KMS-11 (cell line): Measurements from ENCODE around the gene ANKFY1.
"Not testable (repeated sequence)": the region's sequence is repeated elsewhere in the genome, so short reads cannot be mapped to it uniquely, and the experiment has no call there.

Experiments used
- H2AFZ ChIP-seq: fragments of 200-600 bp; sonication (generic); 2 replicates; pipeline ENCODE4 v1.6.1; 2016; ENCODE audit warnings: antibody characterized with exemption, mixed run types, low read depth
- H3K27ac ChIP-seq: fragments of 200-600 bp; sonication (generic); 2 replicates; pipeline ENCODE4 v1.6.1; 2016; ENCODE audit warnings: mild to moderate bottlenecking, mixed run types
- H3K27me3 ChIP-seq: fragments of 200-600 bp; sonication (generic); 2 replicates; pipeline ENCODE4 v1.6.1; 2017; ENCODE audit warnings: mild to moderate bottlenecking, low read depth, mixed run types, moderate library complexity; ENCODE audit not compliant: insufficient read depth
- H3K36me3 ChIP-seq: fragments of 200-600 bp; sonication (generic); 2 replicates; pipeline ENCODE4 v1.6.1; 2017; ENCODE audit warnings: mild to moderate bottlenecking, mixed run types; ENCODE audit not compliant: insufficient read depth
- H3K4me1 ChIP-seq: fragments of 200-600 bp; sonication (generic); 2 replicates; pipeline ENCODE4 v1.6.1; 2016; ENCODE audit warnings: mild to moderate bottlenecking, low read depth, mixed run types; ENCODE audit not compliant: poor library complexity, severe bottlenecking
- H3K4me2 ChIP-seq: fragments of 200-600 bp; sonication (generic); 2 replicates; pipeline ENCODE4 v1.7.0; 2016; ENCODE audit warnings: mild to moderate bottlenecking, mixed run types
- H3K4me3 ChIP-seq: fragments of 200-600 bp; sonication (generic); IDR thresholded peaks from 2 replicates; pipeline ENCODE4 v1.6.1; 2017; ENCODE audit warnings: low read depth, low read length, mixed read lengths; ENCODE audit not compliant: insufficient read depth
- H3K79me2 ChIP-seq: fragments of 200-600 bp; sonication (generic); 2 replicates; pipeline ENCODE4 v1.6.1; 2016; ENCODE audit warnings: low read depth, mixed run types; ENCODE audit not compliant: insufficient read depth
- H3K9ac ChIP-seq: fragments of 200-600 bp; sonication (generic); 2 replicates; pipeline ENCODE4 v1.6.1; 2016; ENCODE audit warnings: mild to moderate bottlenecking, mixed run types
- H4K20me1 ChIP-seq: fragments of 200-600 bp; sonication (generic); 2 replicates; pipeline ENCODE4 v1.6.1; 2016; ENCODE audit warnings: mild to moderate bottlenecking, mixed run types; ENCODE audit not compliant: insufficient read depth
- CTCF ChIP-seq: fragments of 200-600 bp; sonication (generic); conservative IDR thresholded peaks from 2 replicates; pipeline ENCODE4 v1.6.1; 2017; ENCODE audit warnings: low read depth, mild to moderate bottlenecking, antibody characterized with exemption, low read length, moderate library complexity, mixed read lengths

Gene ANKFY1

GRCh38 chr17:4142107-4142900 is 121.5 kb downstream of the ANKFY1 start:
- Histone ChIP-seq H3K4me2 (peak overlapping the region; percentile 93), H3K27ac (peak overlapping the region; percentile 100; the same call in 1 of the 2 replicates), H3K27me3 (no peaks in the 10 kb centered on the region), H3K4me3 (no peak overlapping the region), H4K20me1 (no peaks in the 10 kb centered on the region), H3K79me2 (peaks cover 52% of the 10 kb centered on the region), H3K36me3 (no peaks in the 10 kb centered on the region), H2AFZ (peak overlapping the region; percentile 41; the same call in 1 of the 2 replicates), H3K9ac (peak overlapping the region; percentile 98), H3K4me1 (peaks cover 33% of the 10 kb centered on the region)
- TF ChIP-seq CTCF, result no peak

GRCh38 chr17:4140125-4140524 is 123.7 kb downstream of the ANKFY1 start:
- Histone ChIP-seq H4K20me1 (no peaks in the 10 kb centered on the region), H2AFZ (no peak overlapping the region), H3K4me2 (no peak overlapping the region), H3K9ac (no peak overlapping the region), H3K36me3 (no peaks in the 10 kb centered on the region), H3K27ac (no peak overlapping the region), H3K4me1 (peaks cover 37% of the 10 kb centered on the region), H3K79me2 (peaks cover 72% of the 10 kb centered on the region), H3K4me3 (no peak overlapping the region), H3K27me3 (no peaks in the 10 kb centered on the region)
- no peak for TF ChIP-seq CTCF

- peaks cover 79% of the 10 kb centered on the region for H3K79me2 ChIP-seq
- not testable (repeated sequence) for H3K4me2 ChIP-seq, H3K27me3 ChIP-seq, H3K4me3 ChIP-seq, H3K27ac ChIP-seq, H3K9ac ChIP-seq, H2AFZ ChIP-seq, H3K36me3 ChIP-seq, H4K20me1 ChIP-seq
- H3K4me1 ChIP-seq, result peaks cover 37% of the 10 kb centered on the region
These were observed 124.8 kb downstream of the ANKFY1 start for GRCh38 chr17:4138906-4139526.

GRCh38 chr17:4136373-4136772 is 127.4 kb downstream of the ANKFY1 start:
- H3K9ac ChIP-seq, result no peak overlapping the region
- H3K36me3 ChIP-seq, result no peaks in the 10 kb centered on the region
- H4K20me1 ChIP-seq, result no peaks in the 10 kb centered on the region
- H2AFZ ChIP-seq, result no peak overlapping the region
- no peak for TF ChIP-seq CTCF
- H3K4me2 ChIP-seq, result no peak overlapping the region
- peaks cover 32% of the 10 kb centered on the region for H3K4me1 ChIP-seq
- H3K4me3 ChIP-seq, result no peak overlapping the region
- H3K27me3 ChIP-seq, result no peaks in the 10 kb centered on the region
- H3K79me2 ChIP-seq, result peaks cover 80% of the 10 kb centered on the region
- no peak overlapping the region for H3K27ac ChIP-seq

GRCh38 chr17:4135489-4135888 is 128.3 kb downstream of the ANKFY1 start:
- H3K9ac ChIP-seq, result no peak overlapping the region
- no peak for TF ChIP-seq CTCF
- H3K79me2 ChIP-seq, result peaks cover 76% of the 10 kb centered on the region
- H3K27me3 ChIP-seq, result no peaks in the 10 kb centered on the region
- H3K4me1 ChIP-seq, result peaks cover 23% of the 10 kb centered on the region
- H3K4me3 ChIP-seq, result no peak overlapping the region
- H4K20me1 ChIP-seq, result no peaks in the 10 kb centered on the region
- H3K4me2 ChIP-seq, result no peak overlapping the region
- no peaks in the 10 kb centered on the region for H3K36me3 ChIP-seq
- H3K27ac ChIP-seq, result no peak overlapping the region
- no peak overlapping the region for H2AFZ ChIP-seq
